Head of caudate nucleus (tissue), 42 donors: ENCODE results near the gene SYK.
A peak's percentile ranks its signal among the peaks of the same experiment; 100 is the strongest.
"Not testable (repeated sequence)": the region's sequence is repeated elsewhere in the genome, so short reads cannot be mapped to it uniquely, and the experiment has no call there.

Source experiments
- DNase-seq, 42 donors: peaks; one replicate each; pipeline versions ENCODE4 v3.0.0 to v3.0.0-alpha.2; 2020 to 2021; ENCODE audit warnings: mixed read lengths in 7 of 42
- intact Hi-C: fragments of 100-400 bp; cut with DNase I; formaldehyde crosslinking; loops from one replicate; pipeline ENCODE4 v1.15.0; 2022

SYK gene

DNA sequence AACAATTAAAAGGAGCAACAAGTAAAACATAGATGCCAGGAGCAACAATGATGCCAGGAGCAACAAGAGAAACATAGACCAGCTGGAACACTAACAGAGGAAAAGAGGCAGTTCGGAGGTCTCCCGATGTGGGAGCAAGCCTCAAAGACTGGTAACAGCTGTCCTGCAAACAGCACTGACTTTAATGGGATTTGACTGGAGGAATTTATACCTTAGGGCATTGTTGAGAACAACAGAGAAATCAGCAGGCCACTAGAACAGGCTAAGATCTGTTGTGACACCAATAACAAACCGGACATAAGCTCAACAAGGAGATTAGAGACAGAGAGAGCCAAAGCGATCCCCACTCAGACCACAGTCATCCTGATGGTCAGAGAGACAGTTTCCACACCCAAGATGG, 11.8 kb upstream of the SYK start:
- intact Hi-C loops, result no loop called here
- no peak for DNase-seq

DNA sequence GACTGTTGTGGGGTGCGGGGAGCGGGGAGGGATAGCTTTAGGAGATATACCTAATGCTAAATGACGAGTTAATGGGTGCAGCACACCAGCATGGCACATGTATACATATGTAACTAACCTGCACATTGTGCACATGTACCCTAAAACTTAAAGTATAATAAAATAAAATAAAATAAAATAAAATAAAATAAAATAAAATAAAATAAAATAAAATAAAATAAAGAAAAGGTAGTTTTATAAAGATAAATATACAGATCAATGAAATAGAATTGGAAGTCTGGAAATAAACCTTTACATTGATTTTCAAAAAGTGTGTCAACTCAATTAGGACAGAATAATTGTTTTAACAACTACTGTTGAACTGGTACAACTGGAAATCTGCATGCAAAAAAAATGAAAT, 8.6 kb upstream of the SYK start:
- DNase-seq, intact Hi-C loops: not testable (repeated sequence)

GRCh38 chr9:90793729-90794128, 7.9 kb upstream of the SYK start:
- intact Hi-C loops, result no loop called here
- DNase-seq, result no peak

- intact Hi-C loops, result no loop called here
- DNase-seq, result no peak
Measured at GRCh38 chr9:90795084-90795483, 6.5 kb upstream of the SYK start.

DNA sequence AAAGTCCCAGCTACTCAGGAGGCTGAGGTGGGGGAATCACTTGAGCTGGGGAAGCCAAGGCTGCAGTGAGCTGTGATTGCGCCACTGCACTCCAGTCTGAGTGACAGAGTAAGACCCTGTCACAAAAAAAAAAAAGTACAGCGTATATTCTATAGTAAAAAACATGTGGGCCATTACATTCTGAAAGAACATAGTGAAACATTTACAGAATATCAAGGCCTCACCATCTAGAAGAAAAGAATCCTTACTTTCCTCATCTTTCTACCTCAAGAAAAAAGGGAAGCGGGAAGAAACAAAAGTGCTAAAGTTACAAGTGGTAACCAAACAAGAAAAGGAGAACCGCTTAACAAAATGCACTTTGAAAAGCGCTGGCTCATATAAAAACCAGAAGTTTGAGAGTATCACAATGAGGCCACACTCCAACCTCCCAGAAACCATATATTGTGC, 5.7 kb upstream of the SYK start:
- DNase-seq, result no peak
- intact Hi-C loops, result no loop called here

DNA sequence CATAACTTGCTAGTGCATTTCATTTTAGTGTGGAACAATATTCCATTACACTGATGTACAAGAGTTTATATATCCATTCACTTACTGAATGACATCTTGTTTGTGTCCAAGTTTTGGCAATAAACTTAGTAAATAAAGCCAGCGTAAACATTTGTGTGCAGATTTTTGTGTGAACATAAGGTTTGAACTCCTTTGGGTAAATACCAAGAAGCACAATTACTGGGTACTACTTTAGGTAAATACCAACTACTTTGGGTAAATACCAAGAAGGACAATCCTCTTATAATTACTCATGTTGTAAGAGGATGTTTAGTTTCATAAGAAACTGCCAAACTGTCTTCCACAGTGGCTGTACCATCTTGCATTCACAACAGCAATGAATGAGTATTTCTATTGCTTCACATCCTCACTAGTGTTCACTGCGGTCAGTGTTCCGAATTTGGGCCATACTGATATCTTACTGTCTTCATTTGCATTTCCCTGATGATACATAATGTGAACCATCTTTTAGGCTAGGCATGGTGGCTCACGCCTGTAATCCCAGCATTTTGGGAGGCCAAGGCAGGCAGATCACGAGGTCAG, 2.3 kb upstream of the SYK start:
- intact Hi-C loops, result no loop called here
- no peak for DNase-seq

GRCh38 chr9:90801973-90802322, 329 bp downstream of the SYK start:
- no peak for DNase-seq
- intact Hi-C loops, result no loop called here

DNA sequence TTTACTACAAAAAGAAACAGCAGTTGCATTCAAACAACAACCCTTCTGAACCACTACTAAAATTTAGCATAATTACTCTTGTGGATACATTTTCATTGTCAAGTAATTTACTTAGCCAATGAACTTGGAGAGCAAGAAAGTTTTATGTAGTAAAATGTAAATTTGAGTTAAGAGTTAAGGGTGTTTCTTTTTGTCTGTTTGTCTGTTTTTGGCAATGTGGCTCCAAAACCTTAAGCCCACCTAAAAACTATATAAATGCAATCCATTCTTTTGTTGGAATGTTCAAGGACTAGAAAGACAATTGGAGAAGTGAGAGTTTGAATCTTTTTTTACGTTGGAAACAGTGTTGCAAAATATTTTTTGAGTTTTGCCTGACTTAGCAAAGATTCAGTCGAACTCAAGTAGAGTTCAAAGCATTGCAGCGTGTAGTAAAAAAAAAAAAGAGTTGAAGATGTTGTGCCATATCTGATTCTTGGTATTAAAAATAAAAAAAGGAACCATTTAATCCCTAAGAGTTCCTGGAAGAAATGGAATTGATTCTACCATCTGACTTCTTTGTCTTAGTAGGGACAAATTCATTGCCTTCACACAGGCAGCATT, 867 bp downstream of the SYK start:
- no peak for DNase-seq
- intact Hi-C loops, result no loop called here

GRCh38 chr9:90803860-90804593, 2.4 kb downstream of the SYK start:
- DNase-seq, result no peak
- intact Hi-C loops, result no loop called here

DNA sequence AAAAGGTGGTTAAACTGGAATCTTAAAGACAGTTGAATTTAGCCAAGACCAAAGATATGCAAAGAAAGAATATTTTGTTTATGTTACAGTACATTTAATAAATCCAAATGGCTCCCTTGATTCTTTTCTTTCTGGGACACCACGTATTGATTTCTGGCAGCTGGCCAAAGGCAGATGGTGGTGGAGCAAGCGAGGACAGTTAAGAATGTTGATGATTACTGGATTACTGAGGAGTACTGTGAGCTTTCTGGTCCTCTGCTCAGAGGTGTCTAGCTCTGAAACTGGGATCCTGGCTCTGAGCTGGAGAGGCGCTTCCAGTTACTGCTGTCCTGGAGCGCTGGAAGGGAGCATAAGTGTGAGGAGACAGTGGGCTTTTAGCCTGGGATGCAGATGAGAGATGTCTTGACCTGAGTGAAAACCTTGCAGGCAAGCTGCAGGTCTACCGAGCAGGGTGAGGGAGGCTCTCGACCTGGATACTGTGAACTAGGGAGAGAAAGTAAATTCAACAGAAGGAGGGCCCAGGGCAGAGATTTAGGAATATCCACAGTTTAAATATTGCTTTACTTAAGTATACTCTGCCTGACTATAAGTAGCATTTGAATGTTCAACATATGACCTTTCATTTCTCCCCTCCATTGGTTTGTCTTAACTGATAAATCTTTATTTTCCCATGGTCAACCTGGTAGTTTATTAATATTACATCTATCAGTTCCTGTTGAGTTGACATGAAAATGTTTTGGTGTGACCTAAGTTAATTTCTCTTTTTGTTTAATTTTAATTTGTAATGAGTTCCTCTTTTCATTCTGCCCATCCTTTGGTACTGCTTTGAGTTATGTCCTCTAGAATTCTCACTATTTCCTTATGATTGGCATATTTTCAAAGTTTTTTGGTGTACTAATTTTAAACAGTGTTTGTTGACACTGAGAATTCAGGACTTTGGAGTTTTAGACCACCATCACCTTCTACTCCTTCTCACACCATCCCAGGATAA, 3.7 kb downstream of the SYK start:
- intact Hi-C loops, result no loop called here
- DNase-seq, result no peak

- no peak for DNase-seq
- intact Hi-C loops, result no loop called here
Measured at GRCh38 chr9:90807006-90807405, 5.4 kb downstream of the SYK start.

DNA sequence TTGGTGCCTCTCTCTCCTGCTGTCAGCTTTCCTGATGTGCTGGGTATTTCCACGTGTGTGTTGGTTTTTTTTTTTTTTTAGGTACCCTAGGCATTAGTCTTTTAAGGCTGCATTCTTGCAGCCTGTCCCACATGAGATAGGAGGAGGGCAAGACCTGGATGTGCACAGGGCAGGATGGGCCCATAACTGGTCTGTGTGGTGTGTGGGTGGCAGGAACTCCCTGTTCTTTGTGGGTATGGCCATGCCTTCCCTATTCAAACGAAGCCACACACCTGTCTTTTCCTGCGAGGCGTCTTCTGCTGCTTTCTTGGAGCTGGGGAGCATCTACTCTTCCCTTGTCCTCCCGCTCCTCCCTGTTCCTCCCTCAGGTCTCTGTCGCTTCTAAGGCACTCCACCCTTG, 6.8 kb downstream of the SYK start:
- intact Hi-C loops, result no loop called here
- no peak for DNase-seq

DNA sequence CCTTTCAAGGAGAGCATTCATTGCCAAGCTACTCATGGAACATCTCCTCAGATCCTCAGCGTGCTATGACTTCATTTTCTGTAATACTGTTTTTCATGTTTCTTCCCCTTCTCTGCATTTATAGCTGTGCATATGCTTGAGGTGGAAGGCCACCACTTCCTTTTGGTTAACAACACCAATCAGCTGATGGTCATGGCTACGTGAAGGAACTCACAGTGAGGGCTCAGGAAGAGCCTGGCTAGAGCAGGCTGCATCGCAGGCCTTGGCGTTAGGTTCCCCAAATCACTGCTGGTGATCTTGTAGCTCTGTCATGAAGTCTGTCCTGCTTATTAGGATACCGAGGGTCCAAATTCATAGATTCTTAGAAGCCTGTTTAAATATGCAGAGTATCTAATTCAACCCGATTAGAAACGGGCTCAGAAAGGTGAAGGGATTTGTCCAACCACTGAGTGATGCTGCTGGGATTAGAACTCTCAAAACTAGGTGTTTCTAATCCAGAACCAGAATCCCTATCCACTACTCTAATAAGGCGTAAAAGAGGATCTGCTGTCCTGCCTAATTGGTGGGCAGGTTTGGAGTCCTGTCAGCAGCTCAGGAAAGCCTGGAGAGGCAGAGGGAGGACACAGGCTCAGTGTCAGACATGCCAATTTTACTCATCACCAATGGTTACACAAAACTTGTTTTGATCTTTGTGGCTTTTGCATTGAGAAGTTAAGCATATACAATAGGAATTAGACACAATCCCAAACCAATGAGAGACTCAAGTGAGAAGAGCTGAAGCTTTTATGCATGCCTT, 7.5 kb downstream of the SYK start:
- peak in 13 of 42 donors; percentile 9 to 46 (median 25) for DNase-seq
- intact Hi-C loops, result no loop called here

DNA sequence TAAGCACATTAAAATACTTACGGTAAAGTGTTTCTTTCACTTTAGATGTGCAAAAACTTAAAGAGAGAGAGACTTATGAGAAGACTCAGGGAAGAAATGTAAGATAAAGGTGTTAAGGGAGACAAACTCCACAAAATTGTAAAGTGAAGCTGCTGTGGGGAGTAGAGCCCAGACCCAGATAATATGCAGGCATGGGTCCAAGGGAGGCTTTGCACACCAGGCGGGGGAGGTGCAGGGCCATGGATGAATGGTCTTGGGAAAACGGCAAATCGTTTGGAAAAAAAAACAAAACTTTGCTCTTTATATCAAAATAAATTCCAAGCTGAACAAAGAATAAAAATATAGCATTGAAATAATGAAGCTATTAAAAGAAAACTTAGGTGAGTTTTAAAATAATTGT, 9.1 kb downstream of the SYK start:
- DNase-seq, result no peak
- intact Hi-C loops, result no loop called here

GRCh38 chr9:90813046-90813445, 11.4 kb downstream of the SYK start:
- intact Hi-C loops, result no loop called here
- DNase-seq, result no peak

GRCh38 chr9:90813523-90813922, 11.9 kb downstream of the SYK start:
- no peak for DNase-seq
- intact Hi-C loops, result no loop called here

- no peak for DNase-seq
- intact Hi-C loops, result no loop called here
Measured at GRCh38 chr9:90814355-90814754, 12.7 kb downstream of the SYK start.

GRCh38 chr9:90815183-90815943, 13.7 kb downstream of the SYK start:
- intact Hi-C loops, result no loop called here
- DNase-seq, result peak in 15 of 42 donors; percentile 16 to 57 (median 32)
